ENCODE data around the gene GATA2. TPM values are rescaled to one million over a fixed set of nuclear protein-coding genes. Genes with fewer than 3 reads are reported as not detected.

Gene GATA2
- total RNA-seq, 1 donor from 2014 or later = 1.4 TPM

GRCh38 chr3:128501431-128501830 lies 8.4 kb upstream of the GATA2 start:
- TF ChIP-seq, protein P1, sequence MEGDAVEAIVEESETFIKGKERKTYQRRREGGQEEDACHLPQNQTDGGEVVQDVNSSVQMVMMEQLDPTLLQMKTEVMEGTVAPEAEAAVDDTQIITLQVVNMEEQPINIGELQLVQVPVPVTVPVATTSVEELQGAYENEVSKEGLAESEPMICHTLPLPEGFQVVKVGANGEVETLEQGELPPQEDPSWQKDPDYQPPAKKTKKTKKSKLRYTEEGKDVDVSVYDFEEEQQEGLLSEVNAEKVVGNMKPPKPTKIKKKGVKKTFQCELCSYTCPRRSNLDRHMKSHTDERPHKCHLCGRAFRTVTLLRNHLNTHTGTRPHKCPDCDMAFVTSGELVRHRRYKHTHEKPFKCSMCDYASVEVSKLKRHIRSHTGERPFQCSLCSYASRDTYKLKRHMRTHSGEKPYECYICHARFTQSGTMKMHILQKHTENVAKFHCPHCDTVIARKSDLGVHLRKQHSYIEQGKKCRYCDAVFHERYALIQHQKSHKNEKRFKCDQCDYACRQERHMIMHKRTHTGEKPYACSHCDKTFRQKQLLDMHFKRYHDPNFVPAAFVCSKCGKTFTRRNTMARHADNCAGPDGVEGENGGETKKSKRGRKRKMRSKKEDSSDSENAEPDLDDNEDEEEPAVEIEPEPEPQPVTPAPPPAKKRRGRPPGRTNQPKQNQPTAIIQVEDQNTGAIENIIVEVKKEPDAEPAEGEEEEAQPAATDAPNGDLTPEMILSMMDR (conservative IDR thresholded peaks at IDR 0.05; ENCODE audit: low read depth, low read length) = no peak
- no peak for DNase-seq (ENCODE audit: low read depth)
- H3K4me3 ChIP-seq (ENCODE audit: low read depth, low read length) = no peak overlapping the region

GRCh38 chr3:128500556-128500955 lies 7.6 kb upstream of the GATA2 start:
- no peak overlapping the region for H3K4me3 ChIP-seq (ENCODE audit: low read depth, low read length)
- no peak for DNase-seq (ENCODE audit: low read depth)
- TF ChIP-seq, protein P1 (conservative IDR thresholded peaks at IDR 0.05; ENCODE audit: low read depth, low read length) = no peak

GRCh38 chr3:128499724-128500275 lies 6.8 kb upstream of the GATA2 start:
- TF ChIP-seq, protein P1 (conservative IDR thresholded peaks at IDR 0.05; ENCODE audit: low read depth, low read length) = no peak
- DNase-seq (ENCODE audit: low read depth) = no peak
- no peak overlapping the region for H3K4me3 ChIP-seq (ENCODE audit: low read depth, low read length)

DNA sequence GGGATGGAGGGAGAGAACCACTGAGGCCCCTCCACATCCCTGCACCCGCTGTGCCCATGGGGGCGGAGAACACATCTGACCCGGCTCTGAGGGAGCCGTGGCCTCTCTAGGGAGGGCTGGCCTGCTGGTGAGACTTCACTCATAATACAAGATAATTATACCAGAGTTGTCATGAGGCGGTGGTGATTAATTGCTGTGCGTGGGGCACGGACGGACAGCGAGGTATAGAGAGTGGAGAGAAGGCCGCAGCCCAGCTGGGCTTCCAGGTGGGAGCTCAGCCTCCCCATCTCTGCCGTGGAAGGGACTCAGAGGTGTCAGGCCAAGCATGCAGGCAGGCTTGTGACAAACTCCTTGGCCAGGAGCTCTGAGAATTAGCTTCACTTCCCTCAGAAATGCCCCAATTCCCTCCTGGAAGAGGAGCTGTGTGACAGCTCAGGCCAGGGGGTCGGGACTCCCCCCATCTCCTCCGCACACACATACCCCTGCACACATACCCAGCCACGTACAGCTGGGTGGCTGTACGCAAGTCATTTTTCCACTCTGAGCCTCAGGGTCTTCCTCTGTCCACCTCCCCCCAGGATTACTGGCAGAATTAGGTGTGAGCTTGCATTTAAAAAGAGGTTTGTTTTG lies 6.0 kb upstream of the GATA2 start:
- TF ChIP-seq, protein P1 (conservative IDR thresholded peaks at IDR 0.05; ENCODE audit: low read depth, low read length) = no peak

GRCh38 chr3:128498127-128498626 lies 5.2 kb upstream of the GATA2 start:
- TF ChIP-seq, protein P1 (conservative IDR thresholded peaks at IDR 0.05; ENCODE audit: low read depth, low read length) = no peak
- H3K4me3 ChIP-seq (ENCODE audit: low read depth, low read length) = no peak overlapping the region
- DNase-seq (ENCODE audit: low read depth) = no peak

More for the DNA sequence above, 6.0 kb upstream of the GATA2 start:
- H3K4me3 ChIP-seq (ENCODE audit: low read depth, low read length) = no peak overlapping the region
- no peak for DNase-seq (ENCODE audit: low read depth)

GRCh38 chr3:128497305-128498126 lies 4.5 kb upstream of the GATA2 start:
- no peak for DNase-seq (ENCODE audit: low read depth)

More at GRCh38 chr3:128497305-128498126, 4.5 kb upstream of the GATA2 start:
- TF ChIP-seq, protein P1 (conservative IDR thresholded peaks at IDR 0.05; ENCODE audit: low read depth, low read length) = peak; percentile 63
- H3K4me3 ChIP-seq (ENCODE audit: low read depth, low read length) = peak overlapping the region; percentile 49

All from epithelial cell of proximal tubule (primary cell).